ENCODE measurements around the gene ANKRD10. TPM values are rescaled to one million over a fixed set of nuclear protein-coding genes. Genes with fewer than 3 reads are reported as not detected.

Gene ANKRD10
- total RNA-seq, 4 donors from 2014 or later, result 39.5 to 94.4 (median 56.2) TPM

DNA sequence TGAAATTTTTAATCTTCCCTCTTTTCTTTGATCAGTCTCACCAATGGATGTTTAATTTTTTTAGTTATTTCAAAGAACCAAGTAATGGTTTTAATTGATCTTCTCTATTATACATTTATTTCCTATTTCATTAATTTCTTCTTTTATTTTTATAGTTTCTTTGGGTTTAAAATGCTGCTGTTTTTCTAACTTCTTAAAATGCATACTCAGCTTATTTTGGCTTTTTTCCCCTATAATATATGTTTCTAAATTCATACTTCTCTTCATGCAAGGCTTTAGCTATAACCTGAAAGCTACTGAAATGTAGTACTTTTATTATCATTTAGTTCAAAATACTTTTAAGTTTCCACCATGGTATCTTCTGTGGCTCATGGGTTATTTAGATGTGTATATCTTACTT lies 53.9 kb downstream of the ANKRD10 start:
- DNase-seq (ENCODE audit: low spot score in 2 of 2), result no peak
- Histone ChIP-seq H3K27ac (no peak overlapping the region), H3K4me1 (no peaks in the 10 kb centered on the region), H3K27me3 (no peaks in the 10 kb centered on the region), H3K36me3 (no peaks in the 10 kb centered on the region), H3K9me3 (no peaks in the 10 kb centered on the region), H3K4me3 (no peak overlapping the region)
- TF ChIP-seq POLR2AphosphoS5 (IDR thresholded peaks at IDR 0.05) (no peak), EP300 (IDR thresholded peaks at IDR 0.05) (no peak), POLR2A (IDR thresholded peaks at IDR 0.05) (no peak)
- TF ChIP-seq, protein P1, sequence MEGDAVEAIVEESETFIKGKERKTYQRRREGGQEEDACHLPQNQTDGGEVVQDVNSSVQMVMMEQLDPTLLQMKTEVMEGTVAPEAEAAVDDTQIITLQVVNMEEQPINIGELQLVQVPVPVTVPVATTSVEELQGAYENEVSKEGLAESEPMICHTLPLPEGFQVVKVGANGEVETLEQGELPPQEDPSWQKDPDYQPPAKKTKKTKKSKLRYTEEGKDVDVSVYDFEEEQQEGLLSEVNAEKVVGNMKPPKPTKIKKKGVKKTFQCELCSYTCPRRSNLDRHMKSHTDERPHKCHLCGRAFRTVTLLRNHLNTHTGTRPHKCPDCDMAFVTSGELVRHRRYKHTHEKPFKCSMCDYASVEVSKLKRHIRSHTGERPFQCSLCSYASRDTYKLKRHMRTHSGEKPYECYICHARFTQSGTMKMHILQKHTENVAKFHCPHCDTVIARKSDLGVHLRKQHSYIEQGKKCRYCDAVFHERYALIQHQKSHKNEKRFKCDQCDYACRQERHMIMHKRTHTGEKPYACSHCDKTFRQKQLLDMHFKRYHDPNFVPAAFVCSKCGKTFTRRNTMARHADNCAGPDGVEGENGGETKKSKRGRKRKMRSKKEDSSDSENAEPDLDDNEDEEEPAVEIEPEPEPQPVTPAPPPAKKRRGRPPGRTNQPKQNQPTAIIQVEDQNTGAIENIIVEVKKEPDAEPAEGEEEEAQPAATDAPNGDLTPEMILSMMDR (IDR thresholded peaks at IDR 0.05), result no peak

DNA sequence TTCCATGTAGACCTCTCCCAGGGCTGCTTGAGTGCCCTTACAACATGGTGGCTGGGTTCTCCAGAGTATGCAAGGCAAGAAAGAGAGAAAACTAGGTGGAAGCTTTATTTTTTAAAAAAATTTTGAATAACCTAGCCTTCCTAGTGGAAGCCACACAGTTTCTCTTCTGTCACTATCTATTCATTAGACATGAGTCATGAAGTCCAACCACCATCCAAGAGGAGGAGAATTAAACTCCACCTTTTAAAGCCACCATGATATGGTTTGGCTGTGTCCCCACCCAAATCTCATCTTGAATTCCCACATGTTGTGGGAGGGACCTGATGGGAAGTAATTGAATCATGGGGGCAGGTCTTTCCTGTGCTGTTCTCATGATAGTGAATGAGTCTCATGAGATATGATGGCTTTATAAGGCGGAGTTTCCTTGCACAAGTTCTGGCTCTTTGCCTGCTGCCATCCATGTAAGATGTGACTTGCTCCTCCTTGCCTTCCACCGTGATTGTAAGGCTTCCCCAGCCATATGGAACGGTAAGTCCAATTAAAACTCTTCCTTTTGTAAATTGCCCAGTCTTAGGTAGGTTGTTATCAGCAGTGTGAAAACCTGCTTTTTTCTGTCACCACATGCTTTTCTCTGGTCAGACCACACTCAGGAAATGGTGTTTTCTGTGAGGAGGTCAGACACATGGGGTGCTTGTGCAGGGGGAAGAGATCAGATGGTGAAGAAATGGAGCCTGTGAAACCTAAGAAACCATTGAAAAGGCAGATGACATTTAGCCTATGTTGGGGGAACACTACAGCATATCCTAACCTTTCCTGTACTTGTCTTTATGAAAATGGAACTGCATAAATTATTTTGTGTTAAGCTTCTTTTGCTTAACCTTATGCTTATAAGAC lies 57.7 kb downstream of the ANKRD10 start:
- H3K4me1 ChIP-seq, result no peaks in the 10 kb centered on the region
- H3K36me3 ChIP-seq, result no peaks in the 10 kb centered on the region
- no peaks in the 10 kb centered on the region for H3K27me3 ChIP-seq
- TF ChIP-seq POLR2AphosphoS5 (IDR thresholded peaks at IDR 0.05) (no peak), EP300 (IDR thresholded peaks at IDR 0.05) (no peak), POLR2A (IDR thresholded peaks at IDR 0.05) (no peak)
- TF ChIP-seq, protein P1 (IDR thresholded peaks at IDR 0.05), result no peak
- no peak for DNase-seq (ENCODE audit: low spot score in 2 of 2)
- H3K4me3 ChIP-seq, result no peak overlapping the region
- no peaks in the 10 kb centered on the region for H3K9me3 ChIP-seq
- no peak overlapping the region for H3K27ac ChIP-seq
- 81% methylated on average over 3 of the region's 3 CpGs for WGBS

DNA sequence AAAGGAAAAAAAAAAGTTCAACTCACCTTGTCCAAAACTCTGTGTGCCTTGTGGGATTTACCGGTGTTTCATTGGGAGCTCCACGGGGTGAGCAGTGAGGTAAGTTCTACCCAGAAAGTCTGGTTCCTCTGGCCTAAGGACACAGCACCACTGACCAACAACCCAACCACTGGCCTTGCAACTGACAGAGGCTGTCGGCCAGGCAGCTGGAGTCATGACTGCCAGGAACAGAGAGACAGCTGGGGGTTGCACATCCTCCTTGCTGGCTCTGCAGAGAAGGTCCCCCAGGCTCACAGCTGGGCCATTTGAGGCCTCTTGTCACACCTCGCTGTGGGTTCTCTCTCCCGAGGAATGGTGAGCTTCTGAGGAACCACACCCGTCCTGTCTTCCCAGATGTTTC lies 59.5 kb downstream of the ANKRD10 start:
- Histone ChIP-seq H3K4me3 (no peak overlapping the region), H3K9me3 (no peaks in the 10 kb centered on the region), H3K27me3 (peaks cover 7% of the 10 kb centered on the region), H3K36me3 (no peaks in the 10 kb centered on the region), H3K27ac (no peak overlapping the region), H3K4me1 (no peaks in the 10 kb centered on the region)
- 83% methylated on average over 6 of the region's 6 CpGs for WGBS
- no peak for TF ChIP-seq EP300 (IDR thresholded peaks at IDR 0.05)
- TF ChIP-seq POLR2AphosphoS5 (IDR thresholded peaks at IDR 0.05), result no peak
- TF ChIP-seq POLR2A (IDR thresholded peaks at IDR 0.05), result no peak
- TF ChIP-seq, protein P1 (IDR thresholded peaks at IDR 0.05), result no peak
- no peak for DNase-seq (ENCODE audit: low spot score in 2 of 2)

DNA sequence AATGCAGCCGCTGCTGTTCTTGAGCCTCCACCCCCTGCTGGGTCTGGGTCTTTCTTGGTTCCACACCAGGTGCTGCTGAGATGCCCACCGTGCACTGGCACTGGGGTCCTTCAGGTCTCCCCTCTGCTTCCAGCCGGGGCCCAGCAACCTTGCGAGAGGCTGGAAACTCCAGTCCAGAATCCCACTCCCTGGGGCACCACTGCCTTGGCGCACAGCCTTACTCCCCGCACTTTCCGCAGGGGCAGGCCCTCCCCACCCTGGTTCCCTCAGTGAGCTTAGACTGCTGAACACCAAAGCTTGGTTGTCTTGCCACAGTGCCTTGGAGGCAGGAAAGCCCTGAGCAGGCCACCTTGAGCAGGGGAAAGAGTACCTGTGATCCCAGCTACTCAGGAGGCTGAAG lies 60.0 kb downstream of the ANKRD10 start:
- WGBS, result 91% methylated on average over 2 of the region's 7 CpGs
- DNase-seq (ENCODE audit: low spot score in 2 of 2), result no peak
- H3K4me3 ChIP-seq, result no peak overlapping the region

DNA sequence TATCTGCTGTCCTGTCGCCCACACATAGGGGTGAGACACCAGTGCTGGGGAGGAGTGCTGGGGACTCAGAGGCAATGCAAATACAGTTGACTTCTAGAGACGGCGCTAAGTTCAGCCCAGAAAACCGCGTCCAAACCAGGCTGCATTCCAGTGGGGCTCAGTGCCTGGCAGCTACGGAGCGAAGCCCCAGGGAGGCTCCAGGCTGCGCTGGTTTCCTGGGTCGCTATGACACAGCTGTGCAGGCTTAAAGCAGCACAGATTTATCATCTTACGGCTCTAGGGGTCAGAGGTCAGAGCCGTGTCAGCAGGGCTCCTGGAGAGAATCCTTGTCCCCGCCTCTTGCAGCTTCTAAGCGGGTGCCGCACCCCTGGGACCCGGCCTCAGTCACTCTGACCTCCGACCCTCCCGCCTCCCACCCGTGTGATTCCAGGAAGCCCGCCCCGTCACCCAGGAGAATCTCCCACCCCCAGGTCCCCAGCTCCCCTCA lies 61.6 kb downstream of the ANKRD10 start:
- no peak for TF ChIP-seq EP300 (IDR thresholded peaks at IDR 0.05)
- TF ChIP-seq, protein P1 (IDR thresholded peaks at IDR 0.05), result no peak
- Histone ChIP-seq H3K36me3 (no peaks in the 10 kb centered on the region), H3K4me3 (no peak overlapping the region), H3K9me3 (no peaks in the 10 kb centered on the region), H3K27me3 (peaks cover 13% of the 10 kb centered on the region), H3K4me1 (no peaks in the 10 kb centered on the region), H3K27ac (no peak overlapping the region)
- 72% methylated on average over 19 of the region's 20 CpGs for WGBS
- DNase-seq (ENCODE audit: low spot score in 2 of 2), result no peak

More for the DNA sequence above, 60.0 kb downstream of the ANKRD10 start:
- H3K27ac ChIP-seq, result no peak overlapping the region
- H3K9me3 ChIP-seq, result no peaks in the 10 kb centered on the region
- H3K27me3 ChIP-seq, result peaks cover 11% of the 10 kb centered on the region
- TF ChIP-seq EP300 (IDR thresholded peaks at IDR 0.05), result no peak
- no peak for TF ChIP-seq POLR2A (IDR thresholded peaks at IDR 0.05)
- no peak for TF ChIP-seq POLR2AphosphoS5 (IDR thresholded peaks at IDR 0.05)
- TF ChIP-seq, protein P1 (IDR thresholded peaks at IDR 0.05), result no peak
- H3K36me3 ChIP-seq, result no peaks in the 10 kb centered on the region
- H3K4me1 ChIP-seq, result no peaks in the 10 kb centered on the region
